ENCODE measurements around the gene FARP1.

DNA sequence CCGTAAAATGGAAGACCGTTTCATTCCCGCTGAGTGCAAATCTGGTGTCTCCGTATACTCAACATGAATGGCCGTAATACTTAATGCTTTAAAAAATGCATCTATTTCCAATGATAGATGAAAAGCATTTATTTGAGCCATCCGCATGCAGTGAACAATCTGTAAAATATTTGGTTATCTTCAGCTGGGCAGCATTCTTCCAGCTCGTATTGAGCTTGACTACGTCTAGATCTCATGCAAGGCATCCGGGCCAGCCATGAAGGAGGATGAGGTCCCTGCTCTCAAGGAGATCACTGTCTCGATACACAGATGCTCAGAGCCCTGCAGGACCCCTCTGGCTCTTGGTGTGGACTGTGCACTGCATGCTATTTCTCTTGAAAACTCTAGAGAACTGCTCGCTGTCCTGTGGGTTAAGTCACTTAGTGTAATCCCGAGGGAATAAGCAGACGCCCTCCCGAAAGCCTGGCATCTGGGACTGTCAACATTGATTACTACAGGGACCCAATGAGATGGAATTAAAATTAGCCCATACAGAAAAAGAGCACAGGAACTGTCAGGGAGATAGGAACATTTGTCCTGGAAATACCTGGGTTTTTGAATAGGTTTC is 146.5 kb downstream of the FARP1 start:
- TF ChIP-seq POLR2A (IDR thresholded peaks at IDR 0.05), result no peak
- TF ChIP-seq, protein P1, sequence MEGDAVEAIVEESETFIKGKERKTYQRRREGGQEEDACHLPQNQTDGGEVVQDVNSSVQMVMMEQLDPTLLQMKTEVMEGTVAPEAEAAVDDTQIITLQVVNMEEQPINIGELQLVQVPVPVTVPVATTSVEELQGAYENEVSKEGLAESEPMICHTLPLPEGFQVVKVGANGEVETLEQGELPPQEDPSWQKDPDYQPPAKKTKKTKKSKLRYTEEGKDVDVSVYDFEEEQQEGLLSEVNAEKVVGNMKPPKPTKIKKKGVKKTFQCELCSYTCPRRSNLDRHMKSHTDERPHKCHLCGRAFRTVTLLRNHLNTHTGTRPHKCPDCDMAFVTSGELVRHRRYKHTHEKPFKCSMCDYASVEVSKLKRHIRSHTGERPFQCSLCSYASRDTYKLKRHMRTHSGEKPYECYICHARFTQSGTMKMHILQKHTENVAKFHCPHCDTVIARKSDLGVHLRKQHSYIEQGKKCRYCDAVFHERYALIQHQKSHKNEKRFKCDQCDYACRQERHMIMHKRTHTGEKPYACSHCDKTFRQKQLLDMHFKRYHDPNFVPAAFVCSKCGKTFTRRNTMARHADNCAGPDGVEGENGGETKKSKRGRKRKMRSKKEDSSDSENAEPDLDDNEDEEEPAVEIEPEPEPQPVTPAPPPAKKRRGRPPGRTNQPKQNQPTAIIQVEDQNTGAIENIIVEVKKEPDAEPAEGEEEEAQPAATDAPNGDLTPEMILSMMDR (IDR thresholded peaks at IDR 0.05), result no peak

Data from body of pancreas (tissue), 4 donors.